Lower leg skin (tissue), 3 donors: ENCODE measurements around the gene TTN.

Source experiments
- POLR2A ChIP-seq, 2 donors: fragments of 450-650 bp; IDR thresholded peaks; one replicate each; pipeline ENCODE4 v1.6.1; 2016 to 2017; ENCODE audit warnings: antibody characterized with exemption in 2 of 2, mild to moderate bottlenecking in 1 of 2, moderate library complexity in 1 of 2
- TF ChIP-seq, protein P1 (sequence below), 3 donors: fragments of 450-650 bp; IDR thresholded peaks; one replicate each; pipeline ENCODE4 v1.5.1; 2016; ENCODE audit warnings: antibody characterized with exemption in 3 of 3, mild to moderate bottlenecking in 3 of 3, moderate library complexity in 2 of 3

DNA sequence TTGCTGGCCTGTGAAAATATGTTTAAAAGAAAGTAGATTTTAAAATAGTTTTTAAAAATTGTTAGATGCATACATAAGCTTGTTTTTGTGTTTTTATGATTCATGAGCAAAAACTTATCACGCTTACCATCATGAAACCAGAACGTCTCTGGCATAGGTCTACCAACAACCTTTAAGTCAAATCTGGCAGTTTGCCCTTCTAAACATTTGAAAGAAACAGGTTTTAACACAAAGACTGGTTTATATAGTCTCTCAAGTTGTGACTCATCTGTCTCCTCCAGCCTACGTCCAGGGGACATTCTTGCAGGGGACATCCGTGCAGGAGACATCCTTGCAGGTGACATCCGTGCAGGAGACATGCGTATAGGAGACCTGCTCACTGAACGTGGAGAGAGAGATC, 29.6 kb downstream of the TTN start:
- TF ChIP-seq, protein P1, sequence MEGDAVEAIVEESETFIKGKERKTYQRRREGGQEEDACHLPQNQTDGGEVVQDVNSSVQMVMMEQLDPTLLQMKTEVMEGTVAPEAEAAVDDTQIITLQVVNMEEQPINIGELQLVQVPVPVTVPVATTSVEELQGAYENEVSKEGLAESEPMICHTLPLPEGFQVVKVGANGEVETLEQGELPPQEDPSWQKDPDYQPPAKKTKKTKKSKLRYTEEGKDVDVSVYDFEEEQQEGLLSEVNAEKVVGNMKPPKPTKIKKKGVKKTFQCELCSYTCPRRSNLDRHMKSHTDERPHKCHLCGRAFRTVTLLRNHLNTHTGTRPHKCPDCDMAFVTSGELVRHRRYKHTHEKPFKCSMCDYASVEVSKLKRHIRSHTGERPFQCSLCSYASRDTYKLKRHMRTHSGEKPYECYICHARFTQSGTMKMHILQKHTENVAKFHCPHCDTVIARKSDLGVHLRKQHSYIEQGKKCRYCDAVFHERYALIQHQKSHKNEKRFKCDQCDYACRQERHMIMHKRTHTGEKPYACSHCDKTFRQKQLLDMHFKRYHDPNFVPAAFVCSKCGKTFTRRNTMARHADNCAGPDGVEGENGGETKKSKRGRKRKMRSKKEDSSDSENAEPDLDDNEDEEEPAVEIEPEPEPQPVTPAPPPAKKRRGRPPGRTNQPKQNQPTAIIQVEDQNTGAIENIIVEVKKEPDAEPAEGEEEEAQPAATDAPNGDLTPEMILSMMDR (IDR thresholded peaks at IDR 0.05) = no peak
- TF ChIP-seq POLR2A (IDR thresholded peaks at IDR 0.05) = no peak
